ENCODE data around the gene ITPR3.

Gene ITPR3

DNA sequence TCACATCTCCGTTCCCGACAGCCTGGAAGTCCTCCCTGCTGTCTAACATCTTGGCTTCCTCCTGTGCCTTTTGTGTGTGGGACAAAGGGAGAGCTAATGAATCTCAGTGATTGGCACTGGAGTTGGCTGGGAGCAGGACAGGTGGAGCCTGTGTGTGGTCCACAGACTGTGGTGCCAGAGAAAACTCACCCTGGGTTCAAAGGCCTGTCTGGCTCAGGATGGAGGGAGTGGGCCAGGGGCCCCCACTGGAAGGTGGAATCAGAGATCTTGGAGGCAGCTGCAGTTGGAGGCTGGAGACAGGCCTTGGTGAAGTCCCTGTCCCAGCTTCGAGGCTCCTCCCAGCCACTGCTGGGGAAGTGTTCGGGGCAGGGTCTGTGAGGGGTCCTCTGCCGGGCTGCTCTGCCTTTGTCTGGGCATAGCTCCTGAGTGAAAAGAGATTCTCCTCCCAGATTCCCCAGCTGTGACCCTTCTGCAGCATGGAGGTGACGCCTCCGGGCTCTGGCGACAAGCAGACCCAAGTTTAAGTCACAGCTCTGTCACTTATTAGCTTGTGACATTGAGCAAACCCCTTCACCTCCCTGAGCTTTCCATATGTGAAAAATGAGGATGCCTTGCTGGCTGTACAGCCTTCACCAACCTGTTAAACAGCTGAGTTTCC, 13.9 kb upstream of the ITPR3 start:
- Histone ChIP-seq H3K36me3 (ENCODE audit: control insufficient read depth, insufficient read depth, low read length) (no peaks in the 10 kb centered on the region), H3K4me3 (replicated peaks; ENCODE audit: low read depth, low read length) (no peak overlapping the region), H3K27me3 (replicated peaks; ENCODE audit: control insufficient read depth, insufficient read depth, low read length) (no peaks in the 10 kb centered on the region)
- TF ChIP-seq, protein P1, sequence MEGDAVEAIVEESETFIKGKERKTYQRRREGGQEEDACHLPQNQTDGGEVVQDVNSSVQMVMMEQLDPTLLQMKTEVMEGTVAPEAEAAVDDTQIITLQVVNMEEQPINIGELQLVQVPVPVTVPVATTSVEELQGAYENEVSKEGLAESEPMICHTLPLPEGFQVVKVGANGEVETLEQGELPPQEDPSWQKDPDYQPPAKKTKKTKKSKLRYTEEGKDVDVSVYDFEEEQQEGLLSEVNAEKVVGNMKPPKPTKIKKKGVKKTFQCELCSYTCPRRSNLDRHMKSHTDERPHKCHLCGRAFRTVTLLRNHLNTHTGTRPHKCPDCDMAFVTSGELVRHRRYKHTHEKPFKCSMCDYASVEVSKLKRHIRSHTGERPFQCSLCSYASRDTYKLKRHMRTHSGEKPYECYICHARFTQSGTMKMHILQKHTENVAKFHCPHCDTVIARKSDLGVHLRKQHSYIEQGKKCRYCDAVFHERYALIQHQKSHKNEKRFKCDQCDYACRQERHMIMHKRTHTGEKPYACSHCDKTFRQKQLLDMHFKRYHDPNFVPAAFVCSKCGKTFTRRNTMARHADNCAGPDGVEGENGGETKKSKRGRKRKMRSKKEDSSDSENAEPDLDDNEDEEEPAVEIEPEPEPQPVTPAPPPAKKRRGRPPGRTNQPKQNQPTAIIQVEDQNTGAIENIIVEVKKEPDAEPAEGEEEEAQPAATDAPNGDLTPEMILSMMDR (IDR thresholded peaks at IDR 0.05; ENCODE audit: insufficient read depth, low read length, poor library complexity, severe bottlenecking), result no peak
- DNase-seq (ENCODE audit: extremely low read depth, insufficient read length), result no peak

DNA sequence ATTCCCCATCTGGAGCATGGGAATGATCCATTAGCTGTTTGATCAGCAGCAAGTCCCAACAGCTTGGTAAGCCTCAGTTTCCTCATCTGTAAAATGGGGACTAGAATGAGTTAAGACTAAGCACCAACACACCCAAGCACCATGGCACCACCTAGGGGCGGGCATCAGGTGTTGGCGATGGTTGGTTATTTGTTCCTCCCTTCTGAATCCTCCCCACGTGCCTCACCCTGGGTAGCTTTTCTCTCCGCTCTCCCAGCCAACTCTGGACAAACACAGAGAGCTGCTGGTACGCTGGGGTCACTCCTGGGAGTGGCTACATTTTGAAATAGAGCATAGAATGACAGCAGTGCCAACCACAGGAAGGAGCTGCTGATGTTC, 13.3 kb upstream of the ITPR3 start:
- Histone ChIP-seq H3K4me3 (replicated peaks; ENCODE audit: low read depth, low read length) (no peak overlapping the region), H3K27me3 (replicated peaks; ENCODE audit: control insufficient read depth, insufficient read depth, low read length) (no peaks in the 10 kb centered on the region), H3K36me3 (ENCODE audit: control insufficient read depth, insufficient read depth, low read length) (no peaks in the 10 kb centered on the region)
- no peak for DNase-seq (ENCODE audit: extremely low read depth, insufficient read length)
- TF ChIP-seq, protein P1 (IDR thresholded peaks at IDR 0.05; ENCODE audit: insufficient read depth, low read length, poor library complexity, severe bottlenecking), result peak; percentile 77

DNA sequence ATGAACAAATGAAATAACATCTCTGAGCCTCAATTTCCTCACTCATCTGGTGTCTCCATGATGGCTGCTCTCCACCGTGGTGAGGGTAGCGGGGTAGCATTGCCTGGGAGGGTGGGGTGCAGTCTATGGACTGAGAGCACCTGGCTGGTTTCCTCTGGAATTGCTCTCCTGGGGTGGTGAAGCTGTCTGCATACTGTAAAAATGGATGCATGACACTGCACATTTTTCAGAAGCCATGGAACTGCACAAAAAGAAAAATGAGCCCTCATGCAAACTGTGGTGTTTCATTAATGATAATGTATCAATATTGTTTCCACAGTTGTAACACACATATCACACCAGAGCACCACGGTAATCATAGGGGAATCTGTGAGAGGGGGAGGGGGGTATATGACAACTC, 12.1 kb upstream of the ITPR3 start:
- Histone ChIP-seq H3K27me3 (replicated peaks; ENCODE audit: control insufficient read depth, insufficient read depth, low read length) (no peaks in the 10 kb centered on the region), H3K36me3 (ENCODE audit: control insufficient read depth, insufficient read depth, low read length) (no peaks in the 10 kb centered on the region), H3K4me3 (replicated peaks; ENCODE audit: low read depth, low read length) (no peak overlapping the region)
- DNase-seq (ENCODE audit: extremely low read depth, insufficient read length), result no peak
- TF ChIP-seq, protein P1 (IDR thresholded peaks at IDR 0.05; ENCODE audit: insufficient read depth, low read length, poor library complexity, severe bottlenecking), result no peak

DNA sequence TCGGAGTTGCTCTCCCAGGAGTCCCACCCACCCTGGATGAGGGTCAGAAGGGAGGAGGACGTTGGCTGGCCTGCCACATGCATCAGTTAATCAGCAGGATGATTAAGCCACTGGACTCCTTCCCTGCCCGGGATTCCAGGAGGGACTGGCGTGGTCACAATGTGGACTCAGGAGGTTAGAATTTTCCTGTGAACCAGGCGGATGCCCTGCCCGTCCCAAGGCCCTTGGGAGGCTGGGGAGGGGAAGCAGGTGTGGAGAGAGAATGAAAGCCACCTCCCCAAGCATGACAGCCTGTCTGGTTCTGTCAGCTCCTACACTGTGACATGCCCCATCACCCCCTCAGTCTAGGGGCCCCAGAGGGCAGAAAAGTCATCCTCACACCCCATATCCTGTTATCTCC, 11.6 kb upstream of the ITPR3 start:
- no peaks in the 10 kb centered on the region for H3K36me3 ChIP-seq (ENCODE audit: control insufficient read depth, insufficient read depth, low read length)
- DNase-seq (ENCODE audit: extremely low read depth, insufficient read length), result no peak
- no peaks in the 10 kb centered on the region for H3K27me3 ChIP-seq (replicated peaks; ENCODE audit: control insufficient read depth, insufficient read depth, low read length)
- no peak overlapping the region for H3K4me3 ChIP-seq (replicated peaks; ENCODE audit: low read depth, low read length)
- TF ChIP-seq, protein P1 (IDR thresholded peaks at IDR 0.05; ENCODE audit: insufficient read depth, low read length, poor library complexity, severe bottlenecking), result no peak

DNA sequence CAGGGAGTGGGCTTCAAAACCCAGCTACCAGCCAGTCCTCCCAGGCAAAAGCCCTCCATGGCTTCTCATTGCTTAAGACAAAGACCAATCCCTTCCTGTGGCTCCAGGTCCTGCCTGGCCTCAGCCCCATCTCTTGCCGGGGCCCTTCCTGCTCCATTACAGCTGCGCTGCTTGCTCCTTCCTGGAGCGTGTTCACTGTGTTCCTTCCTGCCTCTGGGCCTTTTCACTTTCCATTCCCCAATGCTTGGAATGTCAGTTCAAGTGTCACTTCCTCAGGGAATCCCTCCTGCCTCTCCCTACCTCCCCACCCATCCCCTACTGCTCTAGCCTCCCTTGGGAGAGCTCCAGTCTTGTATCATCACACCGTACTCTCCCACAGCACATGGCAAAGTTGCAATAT, 11.1 kb upstream of the ITPR3 start:
- no peak for DNase-seq (ENCODE audit: extremely low read depth, insufficient read length)
- TF ChIP-seq, protein P1 (IDR thresholded peaks at IDR 0.05; ENCODE audit: insufficient read depth, low read length, poor library complexity, severe bottlenecking), result no peak
- H3K36me3 ChIP-seq (ENCODE audit: control insufficient read depth, insufficient read depth, low read length), result no peaks in the 10 kb centered on the region
- no peak overlapping the region for H3K4me3 ChIP-seq (replicated peaks; ENCODE audit: low read depth, low read length)
- no peaks in the 10 kb centered on the region for H3K27me3 ChIP-seq (replicated peaks; ENCODE audit: control insufficient read depth, insufficient read depth, low read length)

Data from GM06990 (cell line).